ENCODE results near the gene IL2RA.

GRCh38 chr10:5970066-5970465 is 92.1 kb downstream of the IL2RA start:
- TF ChIP-seq, protein P1, sequence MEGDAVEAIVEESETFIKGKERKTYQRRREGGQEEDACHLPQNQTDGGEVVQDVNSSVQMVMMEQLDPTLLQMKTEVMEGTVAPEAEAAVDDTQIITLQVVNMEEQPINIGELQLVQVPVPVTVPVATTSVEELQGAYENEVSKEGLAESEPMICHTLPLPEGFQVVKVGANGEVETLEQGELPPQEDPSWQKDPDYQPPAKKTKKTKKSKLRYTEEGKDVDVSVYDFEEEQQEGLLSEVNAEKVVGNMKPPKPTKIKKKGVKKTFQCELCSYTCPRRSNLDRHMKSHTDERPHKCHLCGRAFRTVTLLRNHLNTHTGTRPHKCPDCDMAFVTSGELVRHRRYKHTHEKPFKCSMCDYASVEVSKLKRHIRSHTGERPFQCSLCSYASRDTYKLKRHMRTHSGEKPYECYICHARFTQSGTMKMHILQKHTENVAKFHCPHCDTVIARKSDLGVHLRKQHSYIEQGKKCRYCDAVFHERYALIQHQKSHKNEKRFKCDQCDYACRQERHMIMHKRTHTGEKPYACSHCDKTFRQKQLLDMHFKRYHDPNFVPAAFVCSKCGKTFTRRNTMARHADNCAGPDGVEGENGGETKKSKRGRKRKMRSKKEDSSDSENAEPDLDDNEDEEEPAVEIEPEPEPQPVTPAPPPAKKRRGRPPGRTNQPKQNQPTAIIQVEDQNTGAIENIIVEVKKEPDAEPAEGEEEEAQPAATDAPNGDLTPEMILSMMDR (IDR thresholded peaks at IDR 0.05) = no peak
- TF ChIP-seq POLR2A (IDR thresholded peaks at IDR 0.05) = no peak

Measured in Peyer's patch (tissue), 4 donors.